Esophagus muscularis mucosa (tissue), 3 donors: Measurements from ENCODE around the gene KRTAP5-6.

Source experiments
- CTCF ChIP-seq, 3 experiments: fragments of 200-600 bp in 2 of 3; fragments of 450-650 bp in 1 of 3; sonication (generic) in 2 of 3; IDR thresholded peaks; one replicate each; pipeline ENCODE4 v1.5.1; 2017 to 2019; ENCODE audit warnings: antibody characterized with exemption in 3 of 3, mild to moderate bottlenecking in 2 of 3, moderate library complexity in 1 of 3
- POLR2AphosphoS5 ChIP-seq, 2 donors: sonication (generic); formaldehyde crosslinking; IDR thresholded peaks; one replicate each; pipeline ENCODE4 v1.6.1; 2017; ENCODE audit warnings: antibody characterized with exemption in 2 of 2

GRCh38 chr11:1737080-1737757, 40.2 kb downstream of the KRTAP5-6 start:
- TF ChIP-seq POLR2AphosphoS5 (IDR thresholded peaks at IDR 0.05) (no peak), CTCF (IDR thresholded peaks at IDR 0.05) (no peak)
